Left forelimb (tissue), 1 donor: Measurements from ENCODE around the gene BATF3.
A peak's percentile ranks its signal among the peaks of the same experiment; 100 is the strongest.

Experiments
- DNase-seq: peaks from one replicate; pipeline ENCODE4 v3.0.0-alpha.2; 2018; ENCODE audit warnings: low spot score

Gene BATF3

DNA sequence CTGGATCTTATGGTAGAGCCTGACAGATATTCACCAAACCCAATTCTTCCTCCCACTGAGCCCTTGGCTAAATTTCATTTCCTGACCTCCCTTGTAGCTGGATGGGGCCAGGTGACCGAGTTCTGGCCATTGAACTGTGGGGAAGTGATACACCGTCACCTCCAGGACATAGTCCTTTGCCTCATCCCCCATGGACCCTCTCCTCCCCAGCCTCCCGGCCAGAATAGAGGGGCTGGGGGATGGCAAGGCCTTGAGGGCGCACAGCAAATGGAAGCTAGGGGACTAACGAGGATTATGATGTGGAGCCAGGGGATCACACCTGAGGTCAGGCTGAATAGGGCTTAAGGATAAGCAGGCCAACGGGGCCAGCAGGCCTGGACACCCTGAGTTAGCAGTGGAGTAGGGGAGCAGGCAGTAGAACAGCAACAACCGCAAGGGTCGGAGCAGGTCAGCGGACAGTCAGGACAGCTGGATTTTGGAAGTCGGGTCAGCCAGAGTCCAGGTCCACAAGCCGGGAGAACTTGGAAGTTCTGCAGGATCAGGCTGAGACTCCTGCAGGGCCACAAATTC, 15.0 kb downstream of the BATF3 start:
- DNase-seq = peak; percentile 53

DNA sequence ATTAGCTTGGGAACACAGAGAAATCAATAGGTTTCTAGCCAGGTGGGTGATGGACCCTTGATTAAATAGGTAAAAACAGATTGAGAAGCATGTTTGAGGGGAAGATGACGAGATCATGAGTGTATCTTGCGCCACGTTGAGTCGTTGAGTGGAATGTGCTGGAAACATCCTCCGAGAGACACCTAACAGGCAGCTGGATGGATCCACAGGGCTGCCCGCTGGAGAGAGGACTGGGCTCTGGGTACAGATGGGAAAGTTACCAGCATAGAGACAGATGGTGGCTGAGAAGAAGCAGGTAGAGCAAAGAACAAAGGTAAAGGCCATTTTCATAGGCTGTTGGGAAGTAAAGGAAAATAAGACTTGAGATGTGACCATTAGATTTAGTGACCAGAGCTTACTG, 15.6 kb downstream of the BATF3 start:
- no peak for DNase-seq

DNA sequence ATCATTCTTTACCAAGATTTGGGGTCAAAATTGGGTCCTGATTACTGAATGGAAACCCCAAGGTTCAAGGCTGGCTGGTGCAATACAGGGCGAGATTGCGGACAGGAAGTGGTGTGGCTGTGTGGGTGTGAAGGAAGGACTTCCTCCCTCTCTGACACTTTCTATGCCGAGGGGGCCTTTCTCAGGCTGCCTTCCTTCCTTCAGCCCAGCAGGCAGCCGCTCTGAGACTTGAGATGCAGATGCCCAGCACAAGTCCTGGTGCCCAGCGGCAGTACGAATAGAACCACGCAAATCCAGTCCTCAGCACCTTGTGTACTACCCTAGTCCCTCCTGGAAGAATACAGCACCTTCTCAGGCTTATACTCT, 16.3 kb downstream of the BATF3 start:
- DNase-seq = no peak

DNA sequence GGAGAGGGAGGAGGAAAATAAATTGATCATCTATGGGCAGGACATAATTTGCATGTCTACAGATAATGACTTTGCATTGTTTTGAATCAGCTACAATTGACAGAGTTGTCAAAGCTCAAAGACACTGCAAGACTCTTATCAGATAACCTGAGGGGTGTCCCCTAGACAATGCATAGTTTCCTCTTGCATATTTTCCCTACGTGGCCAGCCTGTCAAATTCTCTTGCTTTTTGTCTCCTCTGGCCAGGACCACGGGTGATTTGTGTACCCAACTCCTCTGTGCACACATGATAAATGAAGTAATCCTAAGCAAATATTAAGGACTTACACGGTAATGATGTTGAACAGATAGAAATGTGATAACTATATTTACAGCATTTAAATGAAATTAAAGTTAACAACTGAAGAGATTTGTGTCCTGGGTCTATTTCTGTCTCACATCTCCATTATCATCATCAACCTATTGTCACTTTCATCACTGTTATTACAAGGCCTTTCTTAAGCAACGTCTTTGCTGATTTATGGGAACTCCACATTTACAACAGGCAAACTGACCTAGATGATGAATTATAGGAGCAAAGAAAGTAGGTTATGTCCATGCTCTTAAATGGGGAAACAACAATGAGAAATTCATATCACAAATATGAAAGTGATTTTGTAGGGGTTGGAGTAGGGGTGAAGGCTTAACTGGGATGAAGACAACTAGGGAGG, 18.8 kb downstream of the BATF3 start:
- DNase-seq = no peak

DNA sequence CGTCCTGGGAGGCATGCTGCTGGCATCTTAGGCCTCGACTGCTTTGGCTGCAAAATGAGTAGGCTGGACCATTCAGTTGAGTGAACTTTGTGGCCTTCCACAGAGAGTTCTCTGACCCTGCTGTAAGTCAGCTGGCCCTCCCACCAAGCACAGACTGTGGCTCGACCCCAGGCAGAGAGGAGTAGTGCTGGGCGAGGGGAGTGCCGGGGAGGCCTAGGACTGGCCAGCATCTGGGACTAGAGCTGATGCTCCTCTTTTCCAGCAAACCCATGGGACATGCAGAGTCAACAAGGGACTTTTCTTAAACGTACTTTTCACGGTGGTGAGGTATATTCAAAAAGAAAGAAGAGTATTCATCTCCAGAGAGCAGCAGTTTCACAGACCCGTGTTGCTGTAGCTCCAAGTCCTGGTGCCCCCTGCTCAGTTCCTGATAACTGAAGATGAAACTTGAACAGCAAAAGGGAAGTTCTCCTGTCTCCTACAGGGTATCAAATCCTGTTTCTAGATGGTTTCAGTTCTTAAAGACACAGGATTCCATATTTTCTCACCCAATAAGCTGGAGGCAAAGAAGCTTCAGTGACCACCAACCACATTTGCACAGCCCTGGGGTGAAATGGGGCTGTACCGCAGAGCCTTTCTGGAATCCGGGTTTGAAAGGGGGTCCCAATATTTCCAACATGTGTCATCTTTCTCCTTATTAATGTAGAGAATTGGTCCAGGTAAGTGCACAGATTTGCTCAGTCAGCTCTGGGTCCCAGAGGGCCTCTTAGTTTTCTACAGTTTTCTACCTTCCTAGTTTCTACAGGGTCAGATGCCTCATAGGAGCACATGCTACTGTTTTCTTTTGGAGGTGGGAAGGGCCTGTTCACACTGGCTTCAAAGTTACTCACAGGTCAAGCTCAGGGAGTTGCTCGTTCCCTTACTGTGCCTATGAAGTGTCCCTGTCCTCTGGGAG, 20.9 kb downstream of the BATF3 start:
- peak; percentile 46 for DNase-seq

GRCh38 chr1:212677573-212677972, 22.1 kb downstream of the BATF3 start:
- peak; percentile 30 for DNase-seq

- DNase-seq = no peak
Observed at GRCh38 chr1:212677136-212677535, 22.5 kb downstream of the BATF3 start.

DNA sequence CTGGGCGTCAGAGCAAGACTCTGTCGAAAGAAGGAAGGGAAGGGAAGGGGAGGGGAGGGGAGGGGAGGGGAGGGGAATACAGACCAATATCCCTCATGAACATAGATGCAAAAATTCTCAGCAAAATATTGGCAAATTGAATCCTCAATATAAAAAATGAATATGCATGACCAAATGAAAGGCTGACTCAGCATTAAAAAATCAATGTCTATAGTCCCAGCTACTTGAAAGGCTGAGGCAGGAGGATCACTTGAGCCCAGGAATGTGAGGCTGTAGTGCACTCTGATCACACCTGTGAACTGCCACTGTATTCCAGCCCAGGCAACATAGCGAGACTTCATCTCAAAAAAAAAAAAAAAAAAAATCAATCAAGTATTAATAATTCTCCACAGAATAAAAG, 24.0 kb downstream of the BATF3 start:
- DNase-seq = no peak

DNA sequence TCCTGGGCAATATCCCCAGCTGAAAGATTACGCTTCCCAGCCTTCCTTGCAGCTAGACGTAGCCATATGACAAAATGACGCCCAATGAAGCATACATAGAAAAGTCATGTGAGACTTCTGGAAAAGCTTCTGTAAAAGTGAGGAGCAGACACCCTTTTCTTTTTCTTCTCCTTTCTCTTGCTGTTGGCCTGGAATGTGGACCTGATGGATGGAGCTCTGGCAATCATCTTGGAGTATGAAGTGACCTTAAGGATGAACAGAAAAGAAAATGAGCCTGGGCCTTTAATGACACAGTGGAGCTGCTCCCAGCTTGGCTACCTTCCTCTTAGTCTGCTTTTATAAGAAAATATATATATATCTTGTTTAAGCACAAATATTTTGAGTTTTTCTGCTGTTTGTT, 24.8 kb downstream of the BATF3 start:
- DNase-seq = no peak

GRCh38 chr1:212671342-212672031, 28.2 kb downstream of the BATF3 start:
- peak; percentile 61 for DNase-seq

- no peak for DNase-seq
Observed at GRCh38 chr1:212670882-212671281, 28.8 kb downstream of the BATF3 start.

GRCh38 chr1:212670301-212670700, 29.3 kb downstream of the BATF3 start:
- DNase-seq = no peak

DNA sequence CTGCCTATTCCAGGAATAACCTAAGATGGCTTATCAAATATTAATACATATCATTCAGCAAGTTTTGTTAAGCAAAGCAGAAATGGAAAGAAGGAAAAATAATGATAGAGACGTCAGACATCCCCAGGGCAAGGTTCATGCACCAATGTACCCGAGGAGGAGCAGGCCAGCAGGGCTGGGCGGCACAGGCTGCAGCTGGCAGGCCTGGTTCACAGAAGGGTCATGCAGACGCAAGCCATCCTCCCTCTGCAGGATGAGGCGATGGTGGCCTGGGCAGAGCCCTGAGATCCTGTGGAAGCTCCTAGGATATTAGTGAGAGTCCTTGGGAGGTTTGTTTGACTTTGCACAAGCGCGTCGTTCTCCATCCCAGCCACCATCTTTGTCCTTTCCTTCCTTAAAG, 30.0 kb downstream of the BATF3 start:
- DNase-seq = peak; percentile 59

- peak; percentile 33 for DNase-seq
Observed at GRCh38 chr1:212669102-212669501, 30.5 kb downstream of the BATF3 start.

DNA sequence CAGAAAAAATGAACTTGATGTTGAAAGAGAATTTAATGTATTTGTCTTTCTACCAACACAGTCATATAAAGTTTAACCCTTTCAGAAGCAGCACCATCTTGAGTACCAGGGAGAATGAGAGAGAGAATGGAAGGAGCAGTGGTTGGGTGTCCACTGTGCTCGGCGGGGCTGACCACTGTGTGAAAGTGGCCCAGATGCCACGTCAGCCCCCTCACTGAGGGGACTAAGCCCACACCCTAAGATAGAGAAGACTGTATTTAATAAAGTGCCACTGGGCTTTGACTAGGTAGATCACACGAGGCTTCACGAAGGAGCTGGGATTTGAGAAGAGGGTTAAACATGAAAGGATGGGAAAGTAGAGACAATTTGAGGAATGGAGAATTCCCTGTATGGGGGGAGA, 31.2 kb downstream of the BATF3 start:
- DNase-seq = peak; percentile 23

DNA sequence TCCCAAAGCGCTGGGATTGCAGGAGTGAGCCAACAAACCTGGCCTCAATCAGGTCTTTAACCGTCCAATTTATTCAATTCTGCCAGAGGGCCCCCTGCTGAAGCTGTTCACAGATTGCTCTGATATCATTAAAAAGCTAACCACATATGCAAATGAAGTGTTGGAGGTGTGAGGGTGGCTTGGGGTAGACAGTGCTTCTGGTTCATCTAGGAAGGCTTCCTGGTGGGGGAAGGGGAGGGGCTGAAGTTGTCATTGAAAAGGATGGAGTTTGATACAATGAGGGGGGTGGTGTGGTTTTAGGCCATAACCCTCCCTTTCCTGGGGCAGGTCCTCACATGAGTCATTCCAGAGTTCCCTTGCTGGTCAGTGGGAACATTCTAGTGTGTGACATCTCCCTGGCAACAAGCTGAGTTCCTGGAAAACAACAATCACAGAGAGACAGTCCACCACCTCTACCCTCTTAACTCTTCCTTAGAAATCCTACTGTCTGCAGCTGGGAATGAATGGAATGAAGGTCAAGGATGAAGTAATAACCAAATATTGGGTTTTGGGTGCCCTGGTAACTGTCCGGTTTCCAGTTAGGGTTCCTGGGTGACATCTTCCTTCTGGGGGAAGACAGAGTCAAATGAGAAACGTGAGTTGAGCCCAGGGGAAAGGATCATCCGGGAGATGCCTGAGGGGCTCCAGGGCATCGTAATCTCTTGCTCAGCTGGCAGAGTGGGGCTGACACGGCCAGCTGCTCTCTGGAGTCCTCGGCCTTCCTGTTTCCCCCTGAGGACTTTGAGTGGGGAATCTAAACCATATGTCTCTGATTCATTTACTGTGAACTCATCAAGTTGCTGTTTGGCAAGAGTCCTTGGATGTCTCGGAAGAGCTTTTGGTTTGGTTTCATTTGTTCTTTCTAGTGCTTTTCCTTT, 32.2 kb downstream of the BATF3 start:
- DNase-seq = peak; percentile 74

DNA sequence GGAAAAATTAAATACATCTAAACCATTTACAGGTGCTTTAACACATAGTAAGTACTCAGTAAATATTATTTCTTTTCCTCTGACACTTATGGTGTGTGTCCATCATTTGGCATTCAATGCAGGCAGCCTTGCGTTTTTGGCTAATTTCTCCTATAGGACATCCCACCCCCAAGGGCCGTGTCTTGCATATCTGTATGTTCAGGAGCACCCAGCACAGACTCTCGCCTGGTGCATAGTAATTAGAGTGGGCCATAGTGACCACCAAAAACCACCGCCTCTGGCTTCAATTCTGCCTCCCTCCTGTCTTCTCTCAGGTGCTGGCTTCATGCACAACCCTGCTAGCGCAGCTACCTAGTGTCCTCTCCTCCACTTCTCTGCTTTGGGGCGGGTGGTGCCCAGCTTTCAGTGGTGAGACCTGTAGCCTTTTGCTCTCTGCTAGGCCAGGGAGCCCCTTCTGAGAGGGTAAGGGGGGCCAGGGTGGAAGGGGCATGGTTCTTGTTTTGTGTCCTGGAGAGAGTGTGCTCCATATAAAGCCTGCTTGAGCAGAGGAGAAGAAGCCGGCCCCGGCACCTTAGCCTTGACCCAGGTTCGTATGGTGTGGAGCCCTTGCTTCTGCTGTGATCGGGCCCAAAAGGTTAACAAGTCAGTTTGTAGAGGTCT, 33.4 kb downstream of the BATF3 start:
- DNase-seq = peak; percentile 42

GRCh38 chr1:212665241-212666115, 34.2 kb downstream of the BATF3 start:
- DNase-seq = peak; percentile 90

DNA sequence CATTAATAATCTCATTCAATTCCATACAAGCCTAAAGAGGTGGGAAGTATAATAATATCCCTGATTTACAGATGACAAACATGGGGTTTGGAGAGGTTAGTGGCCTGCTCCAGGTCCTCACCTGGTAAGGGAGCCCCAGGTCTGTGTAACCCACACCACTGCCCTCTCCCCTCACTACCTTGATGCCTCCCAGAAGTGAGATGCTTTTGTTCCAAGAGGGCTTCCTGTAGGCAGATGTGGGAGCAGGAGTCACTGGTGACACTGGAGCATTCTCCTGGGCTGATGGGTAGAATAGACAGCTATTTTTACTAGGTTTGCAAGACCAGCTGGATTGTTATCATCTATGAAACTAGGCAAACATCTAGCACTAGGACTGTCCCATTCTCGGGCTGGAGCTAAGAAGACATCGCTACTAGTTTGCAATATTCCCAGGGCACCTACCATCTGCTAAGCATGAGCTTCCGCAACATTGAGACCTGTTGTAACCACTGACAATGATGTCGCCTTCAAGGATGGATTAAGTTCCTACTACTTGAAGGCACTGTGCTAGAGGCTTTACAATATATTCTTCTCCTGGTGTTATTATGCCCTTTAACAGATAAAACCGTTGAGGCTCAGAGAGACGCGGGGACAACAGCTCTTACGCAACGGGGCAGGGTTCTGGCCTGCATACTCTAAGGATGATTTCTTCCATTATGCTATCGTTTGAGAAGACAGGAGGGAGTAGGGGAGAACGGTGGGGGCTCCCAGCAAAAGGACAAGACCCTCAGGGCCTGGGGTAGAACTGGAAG, 35.0 kb downstream of the BATF3 start:
- peak; percentile 42 for DNase-seq
